GM10847 (cell line): ENCODE measurements around the gene SEMA4D.

ENCODE experiments used
- POLR2A ChIP-seq: IDR thresholded peaks from 2 replicates; pipeline ENCODE4 v1.6.1; 2011; ENCODE audit not compliant: insufficient read length; ENCODE audit errors: extremely low read depth

The SEMA4D gene

DNA sequence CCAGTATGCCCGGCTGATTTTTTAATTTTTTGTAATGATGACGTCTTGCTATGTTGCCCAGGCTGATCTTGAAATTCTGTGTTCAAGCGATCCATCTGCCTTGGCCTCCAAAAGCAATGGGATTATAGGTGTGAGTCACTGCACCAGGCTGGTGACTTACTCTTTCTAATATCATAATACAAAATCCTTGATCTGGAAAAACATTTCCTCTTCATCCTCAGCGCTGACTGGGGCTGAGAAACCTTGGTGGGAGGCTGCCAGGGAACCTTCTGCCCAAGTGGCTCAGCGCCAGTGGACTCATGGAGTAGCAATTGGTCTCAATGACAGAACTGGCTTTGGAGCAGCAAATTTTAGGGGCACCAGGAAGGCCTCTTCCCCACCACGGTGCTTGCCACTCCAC is 17.5 kb upstream of the SEMA4D start:
- no peak for TF ChIP-seq POLR2A

DNA sequence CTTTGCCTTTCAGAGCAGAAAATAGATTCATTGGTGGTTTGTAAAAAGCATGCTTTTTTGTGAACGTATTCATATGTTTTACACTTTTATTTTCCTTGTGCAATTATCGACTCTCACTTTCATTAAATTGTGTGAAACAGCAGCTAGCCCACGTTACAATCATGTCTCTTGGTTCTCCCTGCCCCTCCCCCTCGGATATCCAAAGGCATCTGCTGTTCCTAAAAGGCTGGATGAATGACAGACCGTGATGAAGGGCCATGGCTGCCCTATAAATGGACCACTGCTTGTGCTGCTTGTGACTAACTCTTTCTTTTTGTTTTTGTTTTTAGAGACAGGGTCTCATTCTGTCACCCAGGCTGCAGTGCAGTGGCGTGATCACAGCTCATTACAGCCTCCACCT is 17.0 kb upstream of the SEMA4D start:
- TF ChIP-seq POLR2A: no peak

DNA sequence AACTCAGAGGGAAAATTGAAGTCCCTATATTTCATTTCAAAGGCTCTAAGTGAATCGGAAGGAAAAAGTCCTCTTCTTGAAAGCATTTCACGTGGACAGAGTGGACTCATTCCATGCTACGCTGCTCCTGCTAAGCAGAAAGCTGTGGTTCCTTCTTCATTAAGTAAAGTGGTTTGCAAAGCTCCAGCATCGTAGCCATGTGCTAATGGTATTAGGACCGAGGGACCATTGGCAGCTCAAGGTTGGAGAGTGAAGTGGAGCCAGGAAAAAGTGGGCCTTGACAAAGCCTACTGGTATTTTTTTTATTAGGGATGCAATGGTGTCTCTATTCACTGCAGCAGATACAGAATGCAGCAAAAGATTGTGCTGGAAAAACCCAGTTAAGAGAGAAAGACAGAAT is 16.4 kb upstream of the SEMA4D start:
- no peak for TF ChIP-seq POLR2A

DNA sequence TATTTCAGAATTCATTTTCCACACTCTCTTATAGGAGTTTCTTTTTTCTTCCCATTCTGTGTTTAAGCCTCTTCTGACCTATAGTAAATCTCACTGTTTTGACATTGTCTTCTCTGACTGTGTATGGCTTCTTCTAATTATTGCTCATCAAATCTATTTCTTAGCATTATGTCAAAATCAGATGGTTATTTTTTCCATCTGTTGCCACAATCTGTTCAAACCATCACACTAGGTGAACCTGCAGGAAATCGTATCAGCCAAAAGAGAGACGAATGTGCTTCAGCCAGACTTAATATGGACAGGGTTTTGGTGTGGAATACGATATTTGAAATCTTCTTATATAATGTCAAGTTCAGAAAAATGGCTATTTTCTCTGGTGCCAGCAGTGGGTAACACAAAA is 15.9 kb upstream of the SEMA4D start:
- no peak for TF ChIP-seq POLR2A

DNA sequence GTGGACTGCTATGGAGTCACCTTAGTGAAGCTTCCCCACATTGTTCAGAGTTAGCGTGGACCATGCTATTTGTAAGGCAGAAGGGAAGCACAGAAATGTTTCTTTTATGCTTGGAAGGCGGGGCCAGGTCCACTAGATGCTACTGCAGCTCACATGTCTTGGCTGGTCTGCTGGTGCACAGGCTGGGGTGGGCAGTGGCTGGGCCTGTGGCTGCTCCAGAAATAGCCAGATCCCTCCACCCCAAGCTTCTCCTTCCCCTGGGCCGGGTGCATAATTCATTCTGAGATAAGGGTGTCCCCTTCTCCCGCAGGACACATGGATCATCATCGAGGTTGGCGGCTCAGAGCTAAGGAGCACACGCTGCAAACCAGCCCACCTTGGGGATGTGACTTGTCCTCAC is 14.5 kb upstream of the SEMA4D start:
- TF ChIP-seq POLR2A: no peak

DNA sequence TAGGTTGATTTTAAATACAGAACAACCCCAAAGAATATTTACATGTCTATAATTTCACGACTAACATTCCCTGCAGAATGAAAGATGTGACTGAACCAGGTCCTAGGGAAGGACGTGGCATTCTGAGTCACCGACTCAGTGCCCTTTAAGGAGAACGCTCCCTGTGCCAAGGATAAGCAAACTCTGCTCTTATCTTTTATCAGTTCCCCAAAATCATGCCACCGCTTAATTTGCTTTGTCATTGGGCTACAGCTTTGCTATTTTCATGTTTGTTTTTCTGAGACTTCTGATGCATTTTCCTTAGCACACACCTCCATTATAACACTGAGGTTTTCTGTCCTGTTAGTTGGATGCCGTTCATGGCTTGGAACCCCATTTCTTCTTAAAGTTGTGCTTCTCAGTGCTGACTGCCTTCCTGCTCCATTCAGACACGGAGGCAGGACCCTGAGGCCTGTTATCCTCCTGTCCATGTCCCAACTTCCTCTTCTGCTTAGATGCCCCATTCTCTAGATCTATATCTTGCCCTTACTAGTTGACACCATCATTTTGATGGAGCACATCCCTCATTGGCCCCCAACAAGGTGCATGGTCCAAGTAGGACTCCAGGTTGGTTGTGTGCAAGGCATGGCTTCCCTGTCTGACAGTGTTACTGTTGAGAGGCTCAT is 11.2 kb upstream of the SEMA4D start:
- no peak for TF ChIP-seq POLR2A

DNA sequence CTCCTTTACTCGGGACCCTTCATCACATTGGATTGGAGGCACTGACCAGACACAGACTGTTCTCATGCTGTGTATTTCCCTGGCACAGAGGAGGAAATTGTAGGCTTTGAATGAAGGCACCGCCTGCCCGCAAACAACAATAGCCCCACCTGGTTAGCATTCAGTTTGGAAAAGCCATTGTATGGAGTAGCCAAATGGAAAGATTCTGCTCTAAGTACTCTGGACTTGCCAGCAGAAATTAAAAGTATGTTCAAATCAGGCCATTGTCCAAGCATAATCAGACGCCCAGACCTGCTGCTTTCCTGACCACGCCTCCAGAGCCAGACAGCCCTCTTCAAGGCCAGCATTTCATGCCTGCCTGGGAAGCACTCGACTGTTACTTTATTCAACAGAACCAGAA is 8.0 kb upstream of the SEMA4D start:
- no peak for TF ChIP-seq POLR2A

DNA sequence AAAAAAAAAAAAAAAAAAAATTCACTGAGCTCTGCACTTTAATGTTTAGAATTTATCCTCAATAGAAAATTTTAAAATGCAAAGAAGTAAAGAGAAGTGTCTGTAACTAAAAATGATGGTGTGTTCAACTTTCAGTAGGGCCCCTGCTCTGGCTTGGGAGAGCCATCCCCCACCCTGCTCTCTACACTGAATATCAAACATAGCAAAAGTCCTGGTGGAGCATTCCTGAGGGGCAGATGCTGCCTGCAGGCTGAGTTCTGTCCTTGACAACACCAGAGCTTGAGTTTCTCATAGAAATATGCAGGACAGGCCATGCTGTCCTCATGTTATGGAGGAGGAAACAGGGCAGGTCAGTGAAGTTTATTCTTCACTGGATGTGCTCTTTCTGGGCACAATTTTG is 7.1 kb upstream of the SEMA4D start:
- no peak for TF ChIP-seq POLR2A

DNA sequence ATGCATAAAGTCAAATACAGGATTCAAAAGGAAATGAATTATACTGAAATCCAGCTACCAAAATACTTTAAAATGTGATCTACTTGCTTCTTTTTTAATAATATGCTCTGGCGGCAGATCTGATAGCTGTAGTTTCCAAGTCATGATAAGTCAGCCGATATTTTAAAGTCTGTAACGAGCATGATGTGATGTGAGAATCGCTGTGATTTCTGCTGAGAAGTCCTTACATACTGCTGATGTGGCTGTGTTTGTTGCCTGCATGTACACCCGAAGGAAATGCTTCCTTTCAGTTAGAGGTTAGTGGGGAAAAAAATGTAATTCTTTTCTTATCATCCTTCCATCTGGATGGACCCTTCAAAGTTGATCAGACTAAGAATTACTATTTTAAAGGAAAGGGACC is 4.8 kb upstream of the SEMA4D start:
- no peak for TF ChIP-seq POLR2A

DNA sequence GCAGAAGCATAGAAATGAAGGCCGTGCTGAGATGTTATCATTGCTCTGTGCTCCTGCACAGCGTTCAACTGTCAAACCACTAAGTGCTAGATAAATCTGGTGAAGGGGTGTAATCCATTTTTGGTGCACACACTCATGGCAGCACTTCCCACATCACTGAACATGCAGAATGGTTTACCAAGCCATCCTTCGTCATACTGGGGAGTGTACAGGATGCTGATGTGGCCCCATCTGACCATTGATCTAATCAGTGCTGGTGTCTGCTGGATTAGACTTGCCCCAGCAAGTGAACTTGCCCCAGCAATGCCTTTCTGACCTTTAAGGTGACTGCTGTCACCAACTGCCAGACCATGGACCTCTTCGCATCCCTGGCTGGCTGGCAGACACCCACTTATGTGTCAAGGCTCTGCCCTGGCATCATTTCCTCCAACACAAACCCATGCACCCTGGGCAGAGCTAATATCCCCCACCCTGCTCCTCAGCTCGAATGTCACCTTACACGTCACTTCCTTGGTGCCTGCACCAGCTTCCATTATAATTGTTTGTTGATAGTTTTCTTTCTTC is 4.2 kb upstream of the SEMA4D start:
- TF ChIP-seq POLR2A: no peak

DNA sequence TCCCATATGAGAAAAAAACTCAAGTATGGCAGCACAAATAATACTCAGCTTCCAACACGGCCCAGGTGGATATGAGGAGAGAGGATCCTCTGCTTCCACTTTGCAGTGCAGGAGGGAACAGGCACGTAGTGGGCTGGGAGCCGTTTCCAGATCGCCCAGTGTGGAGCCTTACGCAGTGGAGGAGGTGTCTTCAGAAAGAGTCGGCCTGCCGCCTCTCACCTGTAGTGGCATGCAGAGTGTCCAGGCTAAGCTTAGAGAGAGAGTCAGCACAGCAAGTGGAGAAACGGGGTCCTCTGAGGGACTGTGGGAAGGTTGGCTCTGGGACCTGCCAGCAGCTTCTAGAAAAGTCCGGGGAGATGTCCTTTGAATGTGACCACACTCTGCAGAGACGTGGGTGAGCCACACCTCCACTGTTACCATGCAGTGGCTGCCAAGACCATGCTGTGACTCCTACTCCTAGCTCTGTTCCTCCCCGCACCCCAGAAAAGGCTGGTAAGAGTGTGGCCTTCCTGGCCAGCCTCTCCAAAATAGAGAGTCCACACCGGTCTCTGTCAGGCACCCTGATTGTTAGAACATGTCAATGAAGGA is 3.5 kb upstream of the SEMA4D start:
- TF ChIP-seq POLR2A: no peak

DNA sequence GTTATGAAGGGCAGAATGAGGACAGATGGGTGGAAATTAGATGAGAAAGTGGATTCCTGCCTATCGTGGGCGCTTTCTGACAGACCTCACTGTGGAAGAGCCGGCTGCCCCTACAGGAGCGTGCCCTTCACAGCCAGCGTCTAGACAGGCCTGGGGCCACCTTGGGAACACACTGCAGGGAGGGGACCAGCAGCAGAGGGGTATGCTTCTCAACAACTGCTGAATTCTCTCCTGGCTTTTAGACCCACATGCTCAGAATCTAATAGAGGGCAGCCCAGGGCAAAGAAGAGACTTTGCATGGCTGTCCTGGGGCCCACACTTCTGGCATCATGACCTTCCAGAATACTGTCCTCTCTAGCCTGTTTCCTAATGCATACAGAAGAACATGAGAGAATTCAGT is 2.1 kb upstream of the SEMA4D start:
- no peak for TF ChIP-seq POLR2A

DNA sequence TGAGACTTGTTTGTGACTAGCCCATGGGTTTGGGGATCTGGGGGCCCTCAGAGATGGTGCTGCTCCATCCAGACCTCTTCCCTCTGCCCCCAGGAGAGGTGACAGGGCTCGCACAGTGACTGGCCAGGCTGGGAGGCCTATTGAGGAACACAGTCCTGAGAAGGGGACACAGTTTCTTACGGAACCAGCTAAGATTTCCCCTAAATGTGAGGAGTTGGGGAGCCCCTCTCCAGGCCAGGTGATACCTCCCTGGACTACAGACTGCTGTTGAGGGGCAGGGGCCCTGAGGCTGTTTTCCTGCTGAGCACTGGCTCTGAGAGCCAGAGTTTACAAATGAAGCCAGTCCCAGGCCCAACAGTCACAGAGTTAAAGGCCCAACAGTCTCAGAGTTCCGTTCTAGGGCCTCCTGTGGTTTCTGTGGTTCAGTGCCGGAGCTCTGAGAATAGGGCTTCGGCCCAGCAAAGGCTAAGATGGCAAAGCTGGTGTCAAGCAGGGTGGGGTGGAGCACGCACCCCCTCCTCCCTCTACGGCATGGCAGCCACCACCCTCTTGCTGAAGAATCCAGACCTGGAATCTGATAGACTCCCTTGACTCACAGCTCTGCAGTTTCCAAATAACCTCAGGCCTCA is 1.1 kb upstream of the SEMA4D start:
- no peak for TF ChIP-seq POLR2A

DNA sequence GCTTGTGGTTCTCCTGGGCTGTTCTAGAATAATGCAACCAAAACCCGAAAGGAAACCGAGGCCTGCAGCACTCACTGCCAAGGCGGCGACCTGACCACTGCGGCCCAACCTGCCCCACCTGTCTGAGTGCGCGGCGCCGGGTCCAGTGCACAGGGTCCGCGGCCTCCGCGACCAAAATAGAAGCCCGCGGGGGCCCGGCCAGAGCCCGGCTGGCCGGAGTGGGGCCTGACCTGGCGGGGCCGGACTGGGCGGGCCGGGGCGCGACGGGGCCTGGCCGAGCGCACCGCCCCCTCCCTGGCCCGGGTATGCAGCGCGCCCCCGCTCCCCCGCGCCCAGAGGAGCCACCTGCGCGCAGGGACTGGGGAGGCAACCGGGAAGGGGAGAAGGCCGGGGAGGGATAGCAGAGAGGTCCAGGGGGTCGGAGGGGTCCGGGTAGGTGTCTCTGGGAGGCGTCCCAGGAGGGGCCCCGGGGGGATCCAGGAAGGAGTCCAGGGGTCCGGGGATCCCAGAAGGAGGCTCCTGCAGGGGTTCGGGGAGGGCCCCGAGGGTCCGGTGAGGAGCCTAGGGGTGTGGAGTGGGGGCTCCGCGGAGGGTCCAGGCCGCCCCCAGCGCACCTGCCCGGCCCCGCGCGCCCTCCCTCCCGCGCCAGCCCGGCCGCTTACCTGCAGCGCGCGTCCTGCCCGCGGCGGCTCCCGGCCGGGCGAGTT is 503 bp downstream of the SEMA4D start:
- no peak for TF ChIP-seq POLR2A

DNA sequence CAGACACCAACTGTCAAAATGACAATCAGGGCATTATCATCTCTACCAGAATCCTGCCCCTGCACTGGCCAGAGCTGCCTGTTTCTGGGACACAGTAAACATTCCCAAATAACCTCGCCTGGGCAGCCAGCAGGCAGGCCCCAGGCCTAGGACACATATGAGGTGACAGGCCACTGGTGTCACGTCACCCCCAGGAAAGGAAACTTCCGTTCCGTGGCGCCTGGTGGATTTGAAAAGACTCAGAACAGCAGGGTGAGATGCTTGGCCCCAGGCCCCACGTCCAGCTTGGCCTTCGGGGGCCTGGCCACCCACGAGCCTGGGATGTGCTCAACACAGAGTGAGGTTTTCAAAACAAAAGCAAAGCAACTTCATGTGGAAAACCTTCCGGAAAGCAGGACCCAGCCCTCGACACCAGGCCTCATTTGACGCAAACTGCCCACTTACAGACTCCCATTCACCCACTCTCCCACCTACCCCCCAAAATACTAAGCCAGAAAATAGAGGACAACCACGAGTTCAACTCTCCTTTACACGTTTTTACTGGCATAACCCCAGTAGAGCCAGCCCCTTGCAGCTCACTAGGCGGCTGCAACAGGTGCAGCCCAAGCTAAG is 1.2 kb downstream of the SEMA4D start:
- TF ChIP-seq POLR2A: no peak
